ENCODE data around the gene BUB1. TPM values are rescaled to one million over a fixed set of nuclear protein-coding genes. Genes with fewer than 3 reads are reported as not detected.
"Not testable (repeated sequence)": the region's sequence is repeated elsewhere in the genome, so short reads cannot be mapped to it uniquely, and the experiment has no call there.

Gene BUB1
- polyA plus RNA-seq, 2 of the 4 experiments (the other 2 are of a cell fraction): 36.9 to 65.5 TPM

GRCh38 chr2:110707386-110707965 lies 29.6 kb upstream of the BUB1 start:
- TF ChIP-seq MAZ (IDR thresholded peaks at IDR 0.05; ENCODE audit: borderline replicate concordance, low read depth, low read length) (no peak), PBX3 (IDR thresholded peaks at IDR 0.05) (no peak), NFE2L2 (conservative IDR thresholded peaks at IDR 0.05; ENCODE audit: low read length) (no peak), NR3C1 (IDR thresholded peaks at IDR 0.05) (no peak), KDM5A (IDR thresholded peaks at IDR 0.05) (no peak), JUN (IDR thresholded peaks at IDR 0.05) (no peak), HOXA7 (CRISPR knock-in tag; IDR thresholded peaks at IDR 0.05) (no peak)
- H3K4me3 ChIP-seq: no peak overlapping the region
- FAIRE-seq (no peak), ATAC-seq (no peak), DNase-seq (ENCODE audit: low read depth in 1 of 2, low spot score in 1 of 2) (no peak)
- no peaks in the 10 kb centered on the region for H3K9me3 ChIP-seq
- no peaks in the 10 kb centered on the region for H3K4me1 ChIP-seq
- WGBS (ENCODE audit: missing lambda C conversion rate): 0% methylated on average over 1 of the region's 1 CpG
- no peak overlapping the region for H3K4me2 ChIP-seq
- ChIA-PET CTCF (no interaction called here), POLR2A (no interaction called here)
- no peak overlapping the region for H3K27ac ChIP-seq

GRCh38 chr2:110702514-110703380 lies 24.9 kb upstream of the BUB1 start:
- FAIRE-seq (no peak), DNase-seq (ENCODE audit: low read depth in 1 of 2, low spot score in 1 of 2) (no peak), ATAC-seq (no peak)
- H3K4me3 ChIP-seq: no peak overlapping the region
- no peak overlapping the region for H3K27ac ChIP-seq
- ChIA-PET CTCF (no interaction called here), POLR2A (no interaction called here)
- 5% methylated on average over 2 of the region's 2 CpGs for WGBS (ENCODE audit: missing lambda C conversion rate)
- no peak overlapping the region for H3K4me2 ChIP-seq
- TF ChIP-seq POLR2A (IDR thresholded peaks at IDR 0.05; ENCODE audit: low read length) (no peak), CBX8 (IDR thresholded peaks at IDR 0.05) (0 out of 2 replicates have a peak, but pooled peaks have one; percentile 22)
- H3K4me1 ChIP-seq: no peaks in the 10 kb centered on the region
- no peaks in the 10 kb centered on the region for H3K9me3 ChIP-seq

DNA sequence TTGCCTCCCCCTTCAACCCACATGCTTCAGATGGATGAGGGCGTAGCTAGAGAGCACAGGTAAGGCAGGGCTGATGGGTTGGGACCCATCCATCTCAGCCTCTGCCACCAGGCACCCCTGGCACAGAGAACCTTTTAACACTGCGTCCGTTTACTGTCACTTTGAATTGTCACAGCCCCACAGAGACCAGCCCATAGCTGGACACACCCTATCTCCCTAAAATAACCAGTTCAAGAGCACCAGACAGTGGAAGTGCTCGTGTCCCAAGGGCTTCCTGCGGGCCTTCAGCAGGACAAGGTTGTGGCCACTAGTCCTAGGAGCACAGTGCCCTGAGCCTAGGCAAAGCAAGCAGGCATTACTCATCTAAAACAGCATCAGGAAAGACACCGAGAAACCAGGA lies 20.4 kb upstream of the BUB1 start:
- H3K4me3 ChIP-seq; CTCF ChIA-PET; H3K27ac ChIP-seq; H3K4me1 ChIP-seq; FAIRE-seq; DNase-seq (ENCODE audit: low read depth in 1 of 2, low spot score in 1 of 2); POLR2A ChIA-PET; H3K9me3 ChIP-seq; H3K4me2 ChIP-seq: not testable (repeated sequence)
- peak in 1 of 2 experiments; percentile 24; a peak in 2 of 6 replicates for ATAC-seq
- 71% methylated on average over 1 of the region's 6 CpGs for WGBS (ENCODE audit: missing lambda C conversion rate)

DNA sequence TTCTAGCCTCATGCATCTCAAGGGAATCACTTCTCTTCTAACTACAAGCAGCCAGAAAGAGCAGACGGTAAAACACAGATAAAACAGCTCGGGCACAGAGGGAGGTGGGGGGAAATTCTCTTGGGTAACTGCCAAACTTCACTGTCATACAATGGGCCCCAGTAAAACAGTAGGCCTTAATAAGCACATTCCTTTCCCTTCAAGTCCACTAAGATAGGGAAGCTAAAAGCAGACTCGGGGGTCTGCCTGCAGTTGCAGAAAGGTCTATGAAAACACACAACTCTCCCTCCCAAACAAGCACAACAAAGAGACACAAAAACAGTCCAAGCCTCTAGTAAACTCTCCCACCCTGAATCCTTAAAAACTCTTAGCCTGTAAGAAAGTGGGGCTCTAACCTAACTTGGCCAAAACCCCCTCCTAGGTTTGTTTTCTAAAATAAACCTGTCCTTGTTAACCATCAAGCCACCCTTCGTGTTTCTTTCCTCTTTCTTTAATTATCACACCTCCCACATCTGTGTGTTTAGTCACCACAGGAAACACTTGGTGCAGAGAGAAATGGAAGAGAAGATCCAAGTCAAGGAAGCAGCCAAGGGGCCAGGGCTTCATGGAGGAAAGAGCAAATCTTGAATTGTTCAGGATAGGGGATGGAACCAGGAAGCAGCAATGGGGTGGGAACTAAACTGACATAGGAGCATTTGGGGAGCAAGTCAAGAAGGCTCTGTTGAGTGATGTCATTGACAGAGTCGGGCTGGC lies 17.5 kb upstream of the BUB1 start:
- POLR2A ChIA-PET; H3K4me3 ChIP-seq; ATAC-seq; H3K27ac ChIP-seq; H3K9me3 ChIP-seq; H3K4me1 ChIP-seq; H3K4me2 ChIP-seq; DNase-seq (ENCODE audit: low read depth in 1 of 2, low spot score in 1 of 2); FAIRE-seq: not testable (repeated sequence)
- WGBS (ENCODE audit: missing lambda C conversion rate): 20% methylated on average over 5 of the region's 5 CpGs
- CTCF ChIA-PET: interaction anchor here (0.6 kb wide), 1 partner anchor 1000 kb away, joined by 3 read pairs; no protein-coding TSS in a partner anchor

DNA sequence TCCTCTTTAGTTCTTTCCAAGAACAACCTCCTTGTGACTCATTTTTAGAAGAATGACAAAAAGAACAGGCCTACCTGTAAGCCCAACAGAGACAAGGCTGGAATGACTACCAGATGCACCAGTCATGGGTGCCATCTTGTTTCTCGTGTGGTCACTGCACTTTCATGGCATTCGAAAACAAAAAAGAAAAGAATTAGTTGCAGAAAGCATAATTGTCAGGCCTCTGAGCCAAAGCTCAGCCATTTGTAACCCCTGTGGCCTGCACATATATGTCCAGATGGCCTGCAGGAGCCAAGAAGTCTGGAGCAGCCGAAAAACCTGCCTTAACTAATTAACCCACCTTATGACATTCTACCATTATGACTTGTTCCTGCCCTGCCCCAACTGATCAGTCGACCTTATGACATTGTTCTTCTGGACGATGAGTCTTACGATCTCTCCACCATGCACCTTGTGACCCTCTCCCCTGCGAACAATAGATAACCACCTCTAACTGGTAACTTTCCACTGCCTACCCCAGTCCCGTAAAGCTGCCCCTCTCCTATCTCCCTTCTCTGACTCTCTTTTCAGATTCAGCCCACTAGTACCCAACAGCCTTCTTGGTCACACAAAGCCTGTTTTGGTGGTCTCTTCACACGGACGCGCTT lies 13.9 kb upstream of the BUB1 start:
- H3K9me3 ChIP-seq: peaks cover 9% of the 10 kb centered on the region; the same call in 1 of the 3 replicates
- ATAC-seq: no peak
- no peaks in the 10 kb centered on the region for H3K4me1 ChIP-seq
- CTCF ChIA-PET: interaction anchor here (1.4 kb wide), 1 partner anchor 12 kb away, joined by 3 read pairs; no protein-coding TSS in a partner anchor
- H3K4me3 ChIP-seq: no peak overlapping the region
- 67% methylated on average over 11 of the region's 11 CpGs for WGBS (ENCODE audit: missing lambda C conversion rate)
- no peak for FAIRE-seq
- POLR2A ChIA-PET: no interaction called here
- no peak overlapping the region for H3K27ac ChIP-seq
- no peak for DNase-seq (ENCODE audit: low read depth in 1 of 2, low spot score in 1 of 2)
- no peak overlapping the region for H3K4me2 ChIP-seq
- TF ChIP-seq CBX8 (IDR thresholded peaks at IDR 0.05): no peak
- TF ChIP-seq HOXB5 (CRISPR knock-in tag; IDR thresholded peaks at IDR 0.05): no peak
- TF ChIP-seq ATOH8 (CRISPR knock-in tag; IDR thresholded peaks at IDR 0.05; ENCODE audit: low read depth): no peak
- TF ChIP-seq TP53 (CRISPR knock-in tag; IDR thresholded peaks at IDR 0.05): no peak
- no peak for TF ChIP-seq ESRRA (IDR thresholded peaks at IDR 0.05; ENCODE audit: borderline replicate concordance, low read length)
- TF ChIP-seq E2F6 (IDR thresholded peaks at IDR 0.05; ENCODE audit: borderline replicate concordance, low read depth): no peak
- no peak for TF ChIP-seq REST (IDR thresholded peaks at IDR 0.05)
- no peak for TF ChIP-seq PHF8 (IDR thresholded peaks at IDR 0.05; ENCODE audit: borderline replicate concordance, low read depth)
- TF ChIP-seq KDM1A (IDR thresholded peaks at IDR 0.05; ENCODE audit: low read depth): no peak

Data from A549 (cell line).